Measurements from ENCODE around the gene FKBP8. TPM values are rescaled to one million over a fixed set of nuclear protein-coding genes. Genes with fewer than 3 reads are reported as not detected.
"Not testable (repeated sequence)": the region's sequence is repeated elsewhere in the genome, so short reads cannot be mapped to it uniquely, and the experiment has no call there.

The FKBP8 gene
- 149 TPM for polyA plus RNA-seq (2013)

GRCh38 chr19:18542941-18543813 lies at the start of gene FKBP8:
TSS of gene FKBP8 (minus strand) at chr19:18543573. CDS start at chr19:18541970, 1,603 bp downstream.
- peaks cover 6 to 18% (median 15%) of the 10 kb centered on the region in 4 experiments for H3K4me1 ChIP-seq (ENCODE audit: control extremely low read depth in 1 of 4, control insufficient read depth in 4 of 4, insufficient read depth in 4 of 4, low read length in 3 of 4)
- no peaks in the 10 kb centered on the region for H3K9me3 ChIP-seq (ENCODE audit: control extremely low read depth in 1 of 5, control insufficient read depth in 4 of 5, insufficient read depth in 2 of 5, low read depth in 1 of 5, low read length in 4 of 5)
- ChIA-PET CTCF (interaction anchor here (0.9 to 2.2 kb wide), 4 partner anchors 11 to 46 kb away, joined by 3 to 6 read pairs (median 5); partner anchors contain the start of gene REX1BD), POLR2A (interaction anchor here (0.8 to 1.2 kb wide), 2 partner anchors 20 to 28 kb away, joined by 3 read pairs; partner anchors contain the start of gene UBA52)
- peak within 1 kb of the TSS; percentile 33 to 85 for H3K27ac ChIP-seq (ENCODE audit: insufficient read depth in 1 of 2, low read depth in 1 of 2, low read length in 2 of 2, poor library complexity in 1 of 2, severe bottlenecking in 2 of 2)
- H3K4me3 ChIP-seq (ENCODE audit: control insufficient read depth in 1 of 7, extremely low read depth in 1 of 7, insufficient read depth in 4 of 7, low read depth in 2 of 7, low read length in 6 of 7): peak within 1 kb of the TSS; percentile 44 to 84 (median 67)
- H3K36me3 ChIP-seq (ENCODE audit: control insufficient read depth in 4 of 4, insufficient read depth in 4 of 4, low read length in 3 of 4): peaks cover 0 to 30% (median 21%) of the 10 kb centered on the region in 4 experiments
- no peaks in the 10 kb centered on the region for H3K27me3 ChIP-seq (replicated peaks in 2 of 5; ENCODE audit: control insufficient read depth in 4 of 5, insufficient read depth in 5 of 5, low read length in 4 of 5)
- DNase-seq: peak; percentile 84 to 94 (median 94)
- WGBS (ENCODE audit: insufficient coverage): 0% methylated on average over 50 of the region's 86 CpGs

- H3K9me3 ChIP-seq (ENCODE audit: control extremely low read depth in 1 of 5, control insufficient read depth in 4 of 5, insufficient read depth in 2 of 5, low read depth in 1 of 5, low read length in 4 of 5); POLR2A ChIA-PET; H3K27ac ChIP-seq (ENCODE audit: insufficient read depth in 1 of 2, low read depth in 1 of 2, low read length in 2 of 2, poor library complexity in 1 of 2, severe bottlenecking in 2 of 2); H3K4me3 ChIP-seq (ENCODE audit: control insufficient read depth in 1 of 7, extremely low read depth in 1 of 7, insufficient read depth in 4 of 7, low read depth in 2 of 7, low read length in 6 of 7); DNase-seq: not testable (repeated sequence)
- peaks cover 0 to 14% (median 7%) of the 10 kb centered on the region in 4 experiments for H3K36me3 ChIP-seq (ENCODE audit: control insufficient read depth in 4 of 4, insufficient read depth in 4 of 4, low read length in 3 of 4)
- WGBS (ENCODE audit: insufficient coverage): no CpG with 5 or more reads among the region's 5 CpGs
- peaks cover 0 to 31% (median 8%) of the 10 kb centered on the region in 5 experiments for H3K27me3 ChIP-seq (replicated peaks in 2 of 5; ENCODE audit: control insufficient read depth in 4 of 5, insufficient read depth in 5 of 5, low read length in 4 of 5)
- CTCF ChIA-PET: interaction anchor here (1.1 to 2.4 kb wide), 10 partner anchors 21 to 256 kb away, joined by 3 to 12 read pairs (median 4); partner anchors contain the start of gene UBA52
- H3K4me1 ChIP-seq (ENCODE audit: control extremely low read depth in 1 of 4, control insufficient read depth in 4 of 4, insufficient read depth in 4 of 4, low read length in 3 of 4): peaks cover 5 to 54% (median 48%) of the 10 kb centered on the region in 4 experiments
Measured at GRCh38 chr19:18592732-18593131, 49.4 kb upstream of the FKBP8 start.

DNA sequence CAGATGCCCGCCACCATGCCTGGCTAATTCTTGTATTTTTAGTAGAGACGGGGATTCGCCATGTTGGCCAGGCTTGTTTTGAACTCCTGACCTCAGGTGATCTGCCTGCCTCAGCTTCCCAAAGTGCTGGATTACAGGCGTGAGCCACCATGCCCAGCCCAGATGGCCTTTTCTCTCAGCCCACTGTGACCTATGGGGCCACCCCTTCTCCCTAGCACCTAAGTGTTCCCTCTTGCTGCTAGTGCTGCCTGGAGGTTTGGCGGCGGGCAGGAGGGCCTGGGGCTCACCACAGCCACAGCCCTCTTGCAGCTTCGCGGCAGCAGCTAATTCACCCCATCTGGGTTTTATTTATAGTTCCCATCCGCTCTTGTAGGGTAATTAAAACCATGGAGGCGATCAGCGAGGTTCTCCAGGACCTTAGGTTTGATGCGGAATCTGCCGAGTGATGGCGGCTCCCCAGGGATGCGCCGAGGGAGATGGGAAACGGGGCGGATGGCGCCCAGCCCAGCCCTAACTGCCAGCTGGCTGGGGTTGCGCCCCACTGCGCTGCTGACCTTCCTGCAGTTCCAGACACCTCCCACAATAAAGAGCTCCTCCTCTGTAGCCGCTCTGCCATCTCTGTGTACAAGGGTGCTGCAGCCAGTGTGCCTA lies 48.5 kb upstream of the FKBP8 start:
- 93% methylated on average over 19 of the region's 22 CpGs for WGBS (ENCODE audit: insufficient coverage)
- no peak for DNase-seq
- POLR2A ChIA-PET: interaction anchor here (0.6 kb wide), 1 partner anchor 15 kb away, joined by 4 read pairs; no protein-coding TSS in a partner anchor
- Histone ChIP-seq H3K36me3 (ENCODE audit: control insufficient read depth in 4 of 4, insufficient read depth in 4 of 4, low read length in 3 of 4) (peaks cover 0 to 14% (median 7%) of the 10 kb centered on the region in 4 experiments), H3K27ac (ENCODE audit: insufficient read depth in 1 of 2, low read depth in 1 of 2, low read length in 2 of 2, poor library complexity in 1 of 2, severe bottlenecking in 2 of 2) (no peak overlapping the region), H3K27me3 (replicated peaks in 2 of 5; ENCODE audit: control insufficient read depth in 4 of 5, insufficient read depth in 5 of 5, low read length in 4 of 5) (peaks cover 0 to 24% (median 8%) of the 10 kb centered on the region in 5 experiments), H3K9me3 (ENCODE audit: control extremely low read depth in 1 of 5, control insufficient read depth in 4 of 5, insufficient read depth in 2 of 5, low read depth in 1 of 5, low read length in 4 of 5) (no peaks in the 10 kb centered on the region), H3K4me1 (ENCODE audit: control extremely low read depth in 1 of 4, control insufficient read depth in 4 of 4, insufficient read depth in 4 of 4, low read length in 3 of 4) (peaks cover 5 to 54% (median 47%) of the 10 kb centered on the region in 4 experiments), H3K4me3 (ENCODE audit: control insufficient read depth in 1 of 7, extremely low read depth in 1 of 7, insufficient read depth in 4 of 7, low read depth in 2 of 7, low read length in 6 of 7) (no peak overlapping the region)
- CTCF ChIA-PET: interaction anchor here (0.6 to 4.5 kb wide), 9 partner anchors 8 to 420 kb away, joined by 3 to 43 read pairs (median 5); partner anchors contain the start of gene UBA52

- DNase-seq: peak; percentile 57 to 88 (median 75)
- ChIA-PET POLR2A (interaction anchor here (2.6 kb wide), 1 partner anchor 19 kb away, joined by 15 read pairs; the partner anchor contains the start of gene UBA52), CTCF (interaction anchor here (0.7 to 4.5 kb wide), 7 partner anchors 10 to 531 kb away, joined by 3 to 43 read pairs (median 5); partner anchors contain the start of gene UBA52)
- Histone ChIP-seq H3K9me3 (ENCODE audit: control extremely low read depth in 1 of 5, control insufficient read depth in 4 of 5, insufficient read depth in 2 of 5, low read depth in 1 of 5, low read length in 4 of 5) (no peaks in the 10 kb centered on the region), H3K27ac (ENCODE audit: insufficient read depth in 1 of 2, low read depth in 1 of 2, low read length in 2 of 2, poor library complexity in 1 of 2, severe bottlenecking in 2 of 2) (peak overlapping the region in 1 of 2 experiments; percentile 22), H3K4me3 (ENCODE audit: control insufficient read depth in 1 of 7, extremely low read depth in 1 of 7, insufficient read depth in 4 of 7, low read depth in 2 of 7, low read length in 6 of 7) (peak overlapping the region in 5 of 7 experiments; percentile 21 to 84 (median 78)), H3K4me1 (ENCODE audit: control extremely low read depth in 1 of 4, control insufficient read depth in 4 of 4, insufficient read depth in 4 of 4, low read length in 3 of 4) (peaks cover 5 to 58% (median 44%) of the 10 kb centered on the region in 4 experiments), H3K36me3 (ENCODE audit: control insufficient read depth in 4 of 4, insufficient read depth in 4 of 4, low read length in 3 of 4) (peaks cover 0 to 14% (median 7%) of the 10 kb centered on the region in 4 experiments), H3K27me3 (replicated peaks in 2 of 5; ENCODE audit: control insufficient read depth in 4 of 5, insufficient read depth in 5 of 5, low read length in 4 of 5) (peaks cover 0 to 12% (median 6%) of the 10 kb centered on the region in 5 experiments)
- 79% methylated on average over 38 of the region's 40 CpGs for WGBS (ENCODE audit: insufficient coverage)
Measured at GRCh38 chr19:18590273-18591272, 47.2 kb upstream of the FKBP8 start.

GRCh38 chr19:18589380-18590272 lies 46.3 kb upstream of the FKBP8 start:
- peak overlapping the region in 1 of 2 experiments; percentile 81 for H3K27ac ChIP-seq (ENCODE audit: insufficient read depth in 1 of 2, low read depth in 1 of 2, low read length in 2 of 2, poor library complexity in 1 of 2, severe bottlenecking in 2 of 2)
- ChIA-PET POLR2A (interaction anchor here (0.6 to 2.6 kb wide), 4 partner anchors 12 to 19 kb away, joined by 3 to 15 read pairs (median 3); partner anchors contain the start of gene UBA52), CTCF (interaction anchor here (0.6 to 4.5 kb wide), 17 partner anchors 9 to 530 kb away, joined by 3 to 43 read pairs (median 4); partner anchors contain the start of gene UBA52)
- peak overlapping the region; percentile 30 to 84 (median 71) for H3K4me3 ChIP-seq (ENCODE audit: control insufficient read depth in 1 of 7, extremely low read depth in 1 of 7, insufficient read depth in 4 of 7, low read depth in 2 of 7, low read length in 6 of 7)
- H3K36me3 ChIP-seq (ENCODE audit: control insufficient read depth in 4 of 4, insufficient read depth in 4 of 4, low read length in 3 of 4): peaks cover 0 to 14% (median 7%) of the 10 kb centered on the region in 4 experiments
- H3K4me1 ChIP-seq (ENCODE audit: control extremely low read depth in 1 of 4, control insufficient read depth in 4 of 4, insufficient read depth in 4 of 4, low read length in 3 of 4): peaks cover 5 to 55% (median 36%) of the 10 kb centered on the region in 4 experiments
- H3K9me3 ChIP-seq (ENCODE audit: control extremely low read depth in 1 of 5, control insufficient read depth in 4 of 5, insufficient read depth in 2 of 5, low read depth in 1 of 5, low read length in 4 of 5): no peaks in the 10 kb centered on the region
- H3K27me3 ChIP-seq (replicated peaks in 2 of 5; ENCODE audit: control insufficient read depth in 4 of 5, insufficient read depth in 5 of 5, low read length in 4 of 5): peaks cover 0 to 3% (median 0%) of the 10 kb centered on the region in 5 experiments
- peak; percentile 75 to 86 (median 81) for DNase-seq
- WGBS (ENCODE audit: insufficient coverage): 13% methylated on average over 45 of the region's 52 CpGs
